HG03095 (cell line): ENCODE measurements around the gene XPO6.
"Not testable (repeated sequence)": the region's sequence is repeated elsewhere in the genome, so short reads cannot be mapped to it uniquely, and the experiment has no call there.

Source experiments
- ATAC-seq: cut with Tn5 transposase; IDR thresholded peaks from one replicate; pipeline ENCODE4 v1.9.1; 2021; ENCODE audit warnings: moderate library complexity; ENCODE audit not compliant: unreplicated experiment

The XPO6 gene

DNA sequence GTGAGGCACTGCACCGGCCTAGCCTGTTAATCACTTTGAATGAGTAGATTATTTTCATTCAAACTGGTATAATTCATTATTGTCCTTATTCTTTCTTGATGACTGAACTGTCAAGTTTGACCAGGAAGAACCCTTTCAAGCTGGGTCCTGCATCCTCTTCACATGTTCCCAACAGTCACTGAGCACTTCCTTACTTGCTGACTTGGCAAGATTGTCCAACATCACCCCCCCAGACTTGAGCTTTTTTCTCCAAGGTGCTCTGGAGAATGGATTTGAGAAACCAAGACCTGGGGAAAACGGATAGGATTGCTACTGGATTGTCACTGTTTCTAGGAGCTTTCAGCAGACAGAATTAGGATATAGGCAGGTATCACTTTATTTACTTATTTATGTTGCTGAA, 93.1 kb downstream of the XPO6 start:
- no peak for ATAC-seq

DNA sequence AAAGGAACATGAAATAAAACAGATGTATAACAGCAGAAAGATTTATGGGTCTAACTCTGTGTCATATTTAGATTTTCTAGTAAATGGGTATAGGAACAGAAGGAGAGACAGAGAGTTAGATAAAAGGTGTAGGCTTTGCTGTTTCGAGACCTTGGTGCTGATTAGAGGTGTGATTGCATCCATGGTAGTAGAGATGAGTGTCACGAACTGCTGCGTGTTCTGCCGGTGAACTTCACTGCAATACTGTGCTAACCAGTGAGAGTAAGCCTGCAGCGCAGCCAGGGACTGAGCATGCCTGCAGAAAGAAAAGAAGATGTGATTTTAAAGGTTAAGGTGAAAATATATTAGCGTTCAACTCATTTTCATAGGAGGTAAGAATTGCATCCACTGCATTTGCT, 94.6 kb downstream of the XPO6 start:
- ATAC-seq, result no peak

DNA sequence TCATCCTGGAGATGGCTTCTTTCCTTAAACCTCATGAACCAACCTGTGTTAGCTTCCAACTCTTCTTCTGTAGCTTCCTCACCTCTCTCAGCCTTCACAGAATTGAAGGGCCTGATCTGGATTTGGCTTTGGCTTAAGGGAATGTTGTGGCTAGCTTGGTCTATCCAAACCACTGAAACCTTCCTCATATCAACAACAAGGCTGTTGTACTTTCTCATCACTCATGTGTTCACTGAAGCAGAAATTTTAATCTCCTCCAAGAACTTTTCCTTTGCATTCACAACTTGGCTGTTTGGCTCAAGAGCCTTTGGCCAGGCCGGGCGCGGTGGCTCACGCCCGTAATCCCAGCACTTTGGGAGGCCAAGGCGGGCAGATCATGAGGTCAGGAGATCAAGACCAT, 95.9 kb downstream of the XPO6 start:
- ATAC-seq, result not testable (repeated sequence)

DNA sequence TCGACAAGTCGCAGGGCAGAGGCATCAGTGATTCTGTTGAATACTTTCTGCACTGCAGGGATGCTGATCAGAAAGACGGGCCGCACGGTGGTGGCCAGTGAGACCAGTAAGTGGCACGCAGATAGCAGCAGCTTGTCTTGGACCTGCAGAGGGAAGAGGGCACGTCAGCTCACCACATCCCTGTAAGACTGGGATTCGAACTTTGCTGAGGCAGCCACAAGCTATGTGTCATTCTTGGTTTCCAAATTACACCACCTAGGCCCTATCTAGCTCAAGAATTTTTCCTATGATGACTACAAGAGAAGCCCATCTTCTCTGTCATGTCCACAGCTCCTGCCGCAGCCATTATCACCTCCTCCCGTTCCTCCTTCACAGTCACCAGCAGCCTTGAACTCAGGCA, 98.9 kb downstream of the XPO6 start:
- ATAC-seq, result no peak

DNA sequence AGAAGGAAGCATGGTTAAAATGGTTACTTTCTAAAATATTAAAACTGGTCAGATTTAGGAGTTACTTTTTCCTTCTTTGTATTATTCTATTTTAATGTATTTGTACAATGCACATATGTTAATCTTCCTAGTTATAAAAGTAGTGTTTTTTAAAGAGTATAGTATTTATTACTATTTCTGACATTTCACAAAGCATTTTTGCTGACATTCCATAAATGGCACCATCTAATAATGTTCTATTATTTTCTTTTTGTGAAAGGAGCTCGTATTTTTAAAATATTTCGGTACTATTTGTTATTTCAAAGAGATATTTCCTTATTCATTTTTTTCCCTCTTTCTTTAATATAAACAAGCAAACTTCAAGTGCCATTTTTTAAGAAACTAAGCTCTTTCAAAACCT, 100.8 kb downstream of the XPO6 start:
- no peak for ATAC-seq

DNA sequence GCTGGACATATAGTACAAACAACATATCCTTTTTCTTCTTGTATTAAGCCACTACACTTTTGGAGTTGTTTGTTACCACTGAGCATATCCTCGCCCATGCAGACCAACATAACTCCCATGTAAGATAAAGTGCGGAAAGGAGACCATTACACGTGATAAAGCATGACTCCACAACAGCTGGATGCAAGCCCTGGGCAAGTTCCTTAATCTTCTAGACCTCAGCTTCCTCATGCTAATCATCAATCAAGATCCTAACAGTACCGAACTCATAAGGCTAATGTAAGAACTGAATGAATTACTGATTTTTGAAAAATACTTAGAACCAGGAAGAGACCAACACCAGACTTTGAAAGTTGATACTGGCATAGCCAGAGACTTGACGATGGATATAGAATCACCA, 101.3 kb downstream of the XPO6 start:
- ATAC-seq, result no peak

DNA sequence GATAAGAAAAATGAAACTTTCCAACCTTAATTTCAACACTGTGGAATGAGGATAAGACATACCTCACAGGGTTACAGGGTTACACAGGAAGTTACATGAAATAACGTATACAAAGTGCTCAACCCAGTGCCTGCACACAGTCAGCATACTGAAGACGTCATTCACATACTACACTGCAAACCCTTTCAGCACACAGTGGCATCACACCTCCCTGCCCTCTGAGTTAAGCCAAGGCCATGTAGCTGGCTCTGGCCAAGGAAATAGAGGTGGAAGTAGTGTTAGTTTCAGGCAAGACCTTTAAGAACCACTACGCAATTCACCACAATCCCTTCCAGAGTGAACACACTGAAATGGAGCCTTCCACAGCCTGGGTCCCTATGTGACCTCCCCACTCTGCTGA, 101.7 kb downstream of the XPO6 start:
- ATAC-seq, result no peak

DNA sequence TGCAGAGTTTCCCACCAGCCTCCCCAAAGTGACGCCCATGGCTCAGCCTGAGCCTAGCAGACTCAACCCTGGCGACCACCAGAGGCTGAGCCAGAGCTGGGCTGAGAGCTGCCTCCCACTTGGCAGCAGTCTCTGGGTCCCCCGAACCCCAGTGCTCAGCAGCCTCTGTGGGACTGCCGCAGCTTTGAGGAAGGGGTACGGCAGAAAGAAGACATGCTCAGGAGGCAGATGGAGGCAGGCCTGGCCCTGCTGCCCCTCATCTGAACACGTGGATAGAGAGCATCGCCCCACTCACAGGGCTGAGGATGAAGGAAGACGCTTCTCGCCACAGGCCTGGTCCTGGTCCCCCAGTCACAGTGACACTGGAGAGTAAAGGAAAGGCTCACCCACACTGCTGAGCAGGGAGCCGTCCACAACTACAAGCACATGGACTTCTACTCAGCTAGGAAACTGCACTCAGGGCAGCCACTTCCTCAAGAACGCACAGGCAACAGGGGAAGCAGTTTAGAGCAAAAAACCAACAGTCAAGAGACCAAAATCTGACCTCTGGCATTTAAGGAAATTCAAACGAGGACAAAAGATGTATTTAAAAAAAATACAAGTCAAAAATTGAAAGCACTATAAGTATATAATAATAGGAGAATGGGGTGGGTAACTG, 103.0 kb downstream of the XPO6 start:
- no peak for ATAC-seq

DNA sequence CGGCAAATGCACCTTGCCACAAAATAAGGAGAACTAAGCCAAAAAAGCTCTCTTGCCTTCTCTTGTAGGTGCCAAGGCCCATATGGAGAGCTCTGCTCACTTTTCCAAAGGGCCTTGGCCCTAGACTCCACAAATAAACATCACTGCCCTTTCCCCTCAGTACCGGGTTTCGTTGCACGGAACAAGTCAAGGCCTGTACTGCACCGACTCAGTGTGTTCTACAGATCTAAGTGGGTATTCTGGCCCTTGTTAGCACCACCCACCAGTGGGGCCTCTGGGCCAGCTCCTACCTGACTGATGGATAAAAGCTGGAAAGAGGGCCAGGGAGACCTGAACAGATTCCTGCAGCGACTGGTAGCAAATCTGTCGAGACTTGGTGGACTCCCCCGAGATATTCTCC, 104.5 kb downstream of the XPO6 start:
- no peak for ATAC-seq

DNA sequence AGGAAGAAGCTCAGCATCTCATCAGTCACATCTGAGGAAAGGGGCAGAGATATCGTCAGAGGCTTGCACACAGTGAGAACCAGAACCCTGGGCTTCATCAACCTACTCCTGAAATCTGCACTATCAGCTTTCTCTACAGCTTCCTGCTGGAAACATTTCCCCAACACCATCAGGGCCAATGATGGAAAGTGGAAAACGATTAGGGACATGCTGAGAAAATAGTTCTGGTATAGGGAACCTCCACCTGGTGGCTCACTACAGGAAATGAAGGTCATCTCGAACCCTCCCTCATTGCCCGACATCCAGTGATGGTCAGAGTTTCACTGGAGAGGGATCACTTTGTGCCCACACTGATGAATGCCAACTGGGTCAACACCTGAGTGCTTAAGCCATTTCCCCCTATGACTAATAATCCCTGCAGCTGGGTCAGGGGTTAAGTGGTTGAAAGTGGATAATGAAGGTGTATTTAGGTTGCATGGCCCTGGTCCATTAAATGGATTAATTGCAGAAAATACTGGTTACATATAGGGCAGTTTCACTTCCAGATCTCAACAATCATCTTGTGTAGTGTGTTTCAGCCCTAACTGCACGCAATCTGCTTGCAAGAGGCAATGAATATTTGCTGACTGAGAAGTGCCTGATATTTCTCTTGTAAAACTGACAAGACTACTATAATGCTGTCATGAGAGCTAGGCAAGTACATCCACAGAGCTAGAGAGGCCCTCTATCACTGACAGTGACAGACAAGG, 105.1 kb downstream of the XPO6 start:
- ATAC-seq, result no peak

DNA sequence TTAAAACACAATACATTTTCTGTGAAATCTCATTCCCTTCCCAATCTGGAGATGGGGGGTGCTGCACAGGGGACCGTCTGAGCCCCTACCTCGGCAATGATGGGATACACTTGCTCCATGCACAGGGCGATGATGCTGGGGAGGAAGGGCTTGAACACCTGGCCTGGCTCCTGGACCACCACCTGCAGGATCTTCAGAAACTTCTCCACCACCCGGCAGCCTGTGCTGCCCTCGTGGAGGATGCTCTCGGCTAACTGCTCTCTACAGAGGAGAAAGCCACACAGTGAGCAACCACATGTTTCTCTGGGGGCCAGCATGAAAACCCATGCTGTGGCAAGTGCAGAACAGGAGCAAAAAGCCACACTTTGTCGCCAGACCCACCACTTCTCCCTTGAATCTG, 105.8 kb downstream of the XPO6 start:
- no peak for ATAC-seq

DNA sequence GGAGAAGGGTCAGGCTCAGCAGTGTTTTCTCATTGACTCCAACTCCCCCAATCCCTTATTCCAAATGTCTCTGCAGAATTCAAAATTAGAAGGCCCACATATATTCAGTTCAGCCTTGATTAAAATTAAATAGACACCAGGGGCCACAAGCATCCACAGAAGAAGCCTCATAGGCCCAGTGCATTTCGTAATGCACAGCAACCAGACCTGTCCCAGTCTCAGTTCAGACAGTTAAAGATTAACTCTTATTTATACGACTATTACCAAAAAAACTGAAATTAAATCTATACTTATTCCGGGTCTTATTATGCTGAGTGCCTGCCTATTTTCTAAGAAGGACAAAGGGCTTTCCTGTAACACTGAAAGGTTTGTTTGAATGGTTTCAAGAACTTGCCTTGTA, 106.5 kb downstream of the XPO6 start:
- ATAC-seq, result no peak

DNA sequence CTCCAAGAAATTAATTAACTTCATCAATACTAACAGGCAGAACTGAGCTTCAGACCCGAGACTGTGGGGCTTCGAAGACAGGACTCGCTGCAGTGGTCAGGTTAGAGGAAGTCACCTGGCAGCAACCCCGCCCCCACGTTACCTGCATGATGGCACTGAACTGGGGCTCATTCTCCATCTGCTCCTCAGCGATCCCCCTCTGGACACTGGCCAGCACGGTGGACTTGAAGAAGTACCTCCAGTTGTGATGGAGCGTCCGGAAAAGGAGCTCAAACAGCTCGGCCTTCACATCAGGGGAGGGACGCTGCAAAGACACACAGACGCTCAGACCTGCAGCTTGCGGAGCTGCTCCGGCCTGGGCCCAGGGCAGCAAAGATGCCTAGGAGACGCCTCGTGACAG, 107.4 kb downstream of the XPO6 start:
- ATAC-seq, result no peak

DNA sequence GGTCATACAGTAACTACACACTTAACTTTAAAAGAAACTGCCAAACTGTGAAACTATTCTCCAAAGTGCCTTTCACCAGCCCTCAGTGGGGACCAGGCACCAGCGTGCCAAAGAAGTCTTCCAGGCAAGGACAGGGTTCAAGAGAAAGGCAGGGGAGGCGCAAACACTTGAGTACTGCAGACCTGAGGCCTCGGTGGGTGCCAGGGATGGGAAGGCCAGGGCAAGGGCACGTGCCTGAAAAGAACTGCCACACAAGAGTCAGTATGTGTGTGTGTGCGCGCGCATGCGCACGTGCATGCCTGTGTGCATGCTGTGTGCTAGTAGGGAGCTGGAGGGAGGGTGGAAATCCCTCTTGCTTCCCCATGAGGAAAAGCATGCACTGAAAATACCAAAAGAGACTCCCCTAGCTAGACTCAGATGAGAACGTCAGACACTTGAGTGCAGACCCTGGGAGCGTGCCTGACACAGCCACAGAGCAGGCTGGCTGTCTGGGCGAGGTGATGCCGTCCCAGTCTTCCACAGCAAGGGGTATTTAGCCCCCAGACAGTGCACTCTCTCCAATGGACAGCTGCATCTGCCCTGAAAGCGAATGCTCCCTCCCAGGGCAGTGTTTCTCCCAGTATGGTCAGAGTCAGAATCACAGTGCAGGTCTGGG, 108.1 kb downstream of the XPO6 start:
- ATAC-seq, result no peak

DNA sequence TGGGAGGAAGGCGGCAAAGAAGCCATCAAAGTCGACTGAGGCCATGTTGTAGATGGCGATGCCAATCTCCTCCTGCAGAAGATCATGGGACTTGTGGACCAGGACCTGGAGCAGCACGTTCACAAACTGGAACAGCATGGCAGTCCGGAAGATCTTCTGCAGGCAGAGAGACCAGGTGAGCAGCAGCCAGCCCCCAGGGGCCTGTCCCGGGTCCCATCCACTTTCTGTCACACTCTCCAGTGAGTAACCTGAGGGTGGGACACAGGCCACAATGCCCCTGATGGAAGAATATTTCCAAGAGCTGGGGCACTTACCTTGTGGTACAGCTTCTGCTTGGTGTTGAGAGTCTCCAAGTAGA, 110.3 kb downstream of the XPO6 start:
- ATAC-seq, result no peak

DNA sequence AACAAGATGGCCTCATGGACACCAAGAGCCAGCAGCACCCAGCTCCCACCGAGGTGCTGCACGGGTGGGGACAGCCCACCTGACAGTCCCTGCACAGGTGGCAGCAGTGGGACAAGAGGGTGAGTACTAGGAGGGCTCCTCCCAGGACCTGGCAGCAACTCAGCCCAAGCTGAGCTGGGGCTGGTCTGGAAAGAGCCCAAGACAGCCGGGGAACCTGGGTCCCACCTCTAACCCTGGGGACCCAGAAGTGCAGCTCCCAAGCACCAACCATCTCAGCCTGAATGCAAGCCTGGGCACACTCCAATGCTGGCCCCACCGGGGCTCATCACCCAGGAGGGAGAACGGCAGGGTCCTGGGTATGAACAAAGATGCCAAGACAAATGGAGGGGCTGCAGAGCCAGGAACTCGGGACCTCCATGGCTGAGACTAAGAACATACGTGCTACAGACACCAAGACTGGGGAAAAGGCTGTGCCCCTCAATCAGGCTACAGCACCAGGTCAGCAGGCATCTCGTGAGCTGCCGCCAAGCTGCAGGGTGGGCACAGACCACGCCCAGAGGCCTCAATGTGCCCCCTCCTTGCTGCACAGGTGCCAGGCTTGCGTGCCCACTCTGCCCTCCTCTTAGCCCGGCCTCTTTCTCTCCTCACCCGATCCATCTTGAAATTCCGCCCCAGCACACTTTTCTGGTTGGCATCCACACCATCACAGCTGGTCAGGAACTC, 110.8 kb downstream of the XPO6 start:
- no peak for ATAC-seq

DNA sequence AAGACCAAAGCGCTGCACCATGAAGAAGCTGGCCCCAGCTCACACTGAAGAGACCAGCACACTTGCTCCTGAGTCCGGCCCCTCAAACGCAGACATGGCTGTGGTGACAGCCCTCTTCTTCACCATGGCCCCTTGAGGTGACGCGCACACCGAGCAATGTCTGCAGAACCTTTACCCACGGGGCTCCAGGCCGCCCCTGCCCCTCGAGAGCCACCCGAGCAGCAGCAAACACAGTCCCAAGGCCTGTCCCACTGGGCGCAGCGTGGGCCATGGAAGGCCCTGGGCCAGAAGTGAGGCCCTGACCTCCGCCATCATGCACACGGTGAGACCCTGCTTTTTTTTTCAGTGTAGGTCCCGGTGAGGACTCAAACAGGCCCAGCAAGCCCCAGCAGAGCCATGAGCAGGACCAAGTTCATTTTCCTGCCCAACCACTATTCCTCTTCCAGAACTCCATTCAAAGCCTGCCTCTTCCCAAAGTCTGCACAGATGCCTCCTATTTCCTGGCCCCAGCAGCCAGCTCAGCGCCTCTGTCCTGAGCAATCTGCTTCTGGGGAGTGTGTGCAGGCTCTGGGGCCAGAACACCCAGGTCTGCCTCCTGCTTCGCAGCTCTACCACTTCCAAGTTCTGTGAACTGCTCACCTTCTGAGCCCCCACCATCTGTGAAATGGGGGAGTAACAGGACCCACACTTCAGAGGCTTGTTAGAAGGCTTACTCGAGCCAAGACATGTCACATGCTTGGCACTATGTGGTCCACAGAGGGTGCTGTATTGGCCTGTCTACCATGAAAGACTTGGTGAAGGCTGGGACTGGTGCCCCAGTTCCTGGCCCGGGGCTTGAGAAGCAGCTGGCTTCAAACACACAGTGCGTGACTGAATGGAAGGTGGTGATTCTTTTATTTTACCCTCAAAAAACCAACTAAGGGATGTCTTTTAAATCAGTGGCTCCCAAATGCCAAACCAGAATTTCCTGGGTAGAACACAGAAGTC, 112.5 kb downstream of the XPO6 start:
- ATAC-seq, result no peak

DNA sequence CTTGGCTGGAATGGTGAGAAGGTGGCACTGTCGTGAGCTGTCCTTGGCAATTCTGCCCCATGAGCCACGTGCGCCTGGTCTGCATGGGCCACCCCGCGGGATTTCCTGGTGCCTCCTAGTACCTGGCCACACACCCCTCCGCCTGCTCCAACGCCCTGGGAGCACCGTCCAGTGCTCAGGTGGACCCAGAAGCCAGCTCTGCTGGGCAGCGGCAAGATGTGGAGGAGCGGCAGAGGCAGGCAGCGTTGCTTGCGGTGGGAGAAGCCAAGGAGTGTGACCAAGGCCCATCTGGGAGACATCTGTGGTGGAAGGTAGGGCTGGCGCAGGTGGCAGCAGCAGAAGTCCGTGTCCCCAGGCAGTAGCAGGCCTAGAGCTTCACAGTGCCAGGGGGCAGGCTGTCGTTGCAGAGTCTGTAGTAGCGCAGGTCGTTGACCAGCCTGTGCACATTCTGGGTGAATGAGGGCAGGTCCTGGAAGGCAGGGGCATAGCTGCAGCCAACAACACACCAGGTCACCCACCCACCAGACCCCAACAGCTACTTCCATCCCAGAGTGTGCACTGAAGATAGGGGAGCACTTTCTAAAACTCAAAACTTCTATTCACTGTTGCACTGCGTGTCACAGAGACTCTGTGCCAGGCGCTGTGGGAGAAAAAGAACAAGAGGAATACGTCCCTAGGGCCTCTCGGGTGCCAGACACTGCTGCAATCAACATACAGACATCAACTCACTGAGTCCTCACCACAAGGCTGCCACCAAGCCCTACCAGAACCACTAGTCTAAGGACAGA, 113.4 kb downstream of the XPO6 start:
- ATAC-seq, result no peak

DNA sequence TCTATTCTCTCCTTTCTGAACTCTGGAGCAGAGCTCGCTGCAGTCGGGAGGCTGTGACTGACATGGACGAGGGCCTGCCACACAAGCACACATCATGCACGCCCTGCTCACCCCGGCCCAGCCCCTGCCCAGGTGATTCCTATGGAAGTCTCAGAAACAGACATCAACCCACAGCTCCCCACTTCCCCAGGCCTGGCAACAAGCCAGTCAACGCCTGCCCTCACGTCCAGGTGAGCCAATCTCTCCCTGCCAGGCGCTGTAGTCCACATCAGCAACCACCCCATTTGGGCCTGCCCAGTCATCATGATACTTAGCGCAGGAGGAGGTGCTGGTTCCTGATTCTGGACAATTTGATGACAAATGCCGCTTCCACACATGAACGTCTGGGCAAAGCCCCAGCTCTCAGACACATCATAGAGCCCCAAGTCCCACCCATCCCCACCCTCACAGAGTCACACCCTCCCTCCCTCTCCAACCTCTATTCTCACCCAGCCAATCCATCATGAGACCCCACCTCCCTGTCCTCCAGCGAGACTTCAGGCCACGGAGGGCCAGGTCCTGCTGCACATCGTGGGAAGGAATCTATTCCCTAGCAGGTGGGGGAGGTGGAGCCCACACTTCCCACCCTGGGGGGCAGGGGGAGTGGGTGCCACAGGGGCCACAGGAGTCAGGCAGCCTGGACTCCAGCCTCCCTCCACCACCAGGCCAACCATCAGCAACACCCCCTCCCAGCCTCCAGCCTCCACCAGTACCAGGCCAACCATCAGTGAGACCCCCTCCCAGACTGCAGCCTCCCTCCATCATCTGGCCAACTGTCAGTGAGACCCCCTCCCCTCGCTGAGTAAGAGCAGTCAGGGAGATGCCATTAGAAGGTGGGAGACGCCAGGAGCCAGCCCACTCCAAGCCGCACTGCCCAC, 114.5 kb downstream of the XPO6 start:
- ATAC-seq, result no peak
